EL (cell line): ENCODE measurements around the gene C9orf78.

Experiments
- DNase-seq: peaks from one replicate; pipeline ENCODE4 v3.0.0-alpha.2; 2016

Gene C9orf78

DNA sequence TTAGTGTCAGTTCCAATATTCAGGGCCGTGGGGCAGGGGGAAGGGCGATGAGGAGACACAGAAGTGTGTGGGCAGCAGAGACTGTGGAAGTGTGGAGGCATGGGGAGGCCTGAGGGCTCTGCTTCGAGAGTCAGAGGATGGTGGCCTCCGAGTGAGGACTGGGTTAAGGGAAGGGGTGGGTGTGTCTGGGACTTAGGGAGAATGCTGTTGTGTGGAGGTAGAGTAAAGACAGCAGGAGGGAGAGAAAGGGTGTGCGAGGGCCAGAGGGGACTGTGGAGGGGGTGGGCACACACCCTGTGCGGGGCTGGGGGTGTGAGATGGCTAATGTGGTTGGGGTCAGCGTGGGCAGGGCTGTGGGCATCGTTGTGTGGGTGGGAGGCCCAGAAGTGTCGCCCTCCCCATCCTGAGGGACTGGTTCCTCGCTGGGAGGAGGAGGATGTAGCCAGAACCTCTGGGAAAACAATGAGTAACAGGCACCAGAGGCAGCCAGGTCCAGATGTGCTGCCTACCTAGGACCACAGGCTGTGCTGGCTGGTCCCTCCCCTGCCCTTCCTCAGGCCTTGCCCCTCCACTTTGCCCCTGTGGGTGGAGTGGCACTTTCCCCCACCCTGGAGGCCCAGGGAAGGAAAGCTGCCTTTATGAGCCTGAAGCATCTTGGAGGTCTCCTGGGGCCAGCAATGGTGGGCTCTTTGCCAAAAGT lies 4.4 kb upstream of the C9orf78 start:
- DNase-seq = no peak

DNA sequence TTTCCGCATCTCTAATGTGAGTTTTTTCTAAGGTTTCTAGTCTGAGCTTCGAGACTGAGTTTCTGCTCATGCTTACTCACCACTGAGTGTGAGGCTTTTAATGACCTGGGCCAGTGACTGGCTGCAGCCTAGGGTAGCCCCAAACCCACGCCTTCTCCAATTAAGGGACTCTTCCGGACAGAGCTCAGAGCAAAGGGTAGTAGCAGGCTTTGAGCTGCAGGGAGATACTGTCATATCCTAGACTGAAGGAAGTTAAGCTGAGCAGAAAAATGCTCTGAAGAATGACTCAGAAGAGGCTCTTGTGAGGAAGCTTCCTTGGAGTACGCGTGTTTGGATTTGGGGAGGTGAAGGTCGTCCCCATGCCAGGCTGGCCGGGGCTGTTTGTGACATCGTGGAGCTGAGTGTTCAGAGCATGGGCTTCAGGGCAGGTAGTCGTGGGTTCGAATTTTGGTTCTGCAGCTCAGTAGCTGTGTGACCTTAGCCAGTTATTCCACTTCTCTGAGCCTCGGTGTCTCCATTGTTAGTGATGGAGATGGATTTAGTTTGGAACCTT lies 3.7 kb upstream of the C9orf78 start:
- DNase-seq = peak; percentile 96

DNA sequence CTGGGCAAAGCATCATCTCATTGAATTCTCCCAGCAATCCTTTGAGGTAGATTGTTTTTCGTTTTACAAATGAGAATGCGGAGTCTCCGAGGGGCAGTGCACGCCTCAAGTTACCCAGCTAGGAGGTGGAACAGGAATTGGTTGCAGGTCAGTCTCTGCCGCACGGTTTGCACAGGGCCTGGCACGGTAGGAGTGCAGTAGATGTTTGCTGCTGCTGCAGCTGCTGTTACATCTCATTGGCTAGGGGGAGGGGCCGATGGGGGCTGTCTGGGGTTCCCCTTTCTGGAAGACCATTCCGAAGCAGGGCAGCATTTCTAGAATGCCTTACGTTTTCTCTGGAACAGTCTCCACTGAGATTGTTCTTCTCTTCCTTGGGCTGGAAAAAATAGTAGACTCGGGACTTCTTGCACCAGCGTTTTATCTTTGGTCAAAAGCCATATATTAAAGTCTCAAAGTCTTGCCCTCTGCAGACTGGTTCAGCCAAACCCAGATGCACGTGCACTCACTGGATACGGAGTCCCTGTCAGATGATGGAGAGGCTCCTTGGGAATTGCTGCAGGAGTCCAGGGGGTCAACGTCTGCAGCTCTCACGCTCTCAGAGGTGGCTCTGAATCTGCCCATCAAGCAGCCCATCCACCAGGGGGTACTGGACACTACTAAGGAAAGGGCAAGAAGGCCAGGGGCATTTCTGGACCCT lies 1.4 kb upstream of the C9orf78 start:
- no peak for DNase-seq

- DNase-seq = no peak
These were observed 767 bp upstream of the C9orf78 start for GRCh38 chr9:129835860-129836223.

DNA sequence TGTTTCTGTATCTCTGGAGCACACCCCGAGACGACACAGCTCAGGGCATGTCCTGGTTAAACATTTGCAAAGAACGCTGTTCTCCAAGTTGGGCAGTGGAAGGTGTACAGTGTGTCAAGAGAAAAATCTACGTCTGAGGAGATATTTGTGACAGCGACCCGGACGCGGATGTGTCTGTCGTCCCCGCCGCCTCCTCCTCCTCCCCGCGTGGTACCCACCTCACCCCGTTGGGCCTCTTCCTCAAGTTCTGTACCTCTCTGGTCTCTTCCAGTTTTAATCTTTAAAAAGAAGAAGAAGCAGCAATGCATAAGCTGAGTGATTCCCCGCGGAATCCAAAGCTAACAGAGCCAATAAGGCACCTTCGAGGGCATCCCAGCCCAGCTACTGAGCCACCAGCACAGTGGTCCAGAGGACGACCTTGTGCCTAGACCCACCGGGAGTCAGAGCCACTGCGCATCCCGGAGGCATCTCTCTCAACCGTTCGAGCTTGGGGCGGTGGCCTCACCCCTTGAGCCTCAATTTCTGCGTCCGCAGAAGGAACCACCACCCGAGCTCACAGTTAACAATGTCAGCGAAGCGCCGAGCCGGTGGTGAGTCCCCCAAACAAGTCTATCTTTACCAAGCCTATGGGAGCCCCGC lies 467 bp downstream of the C9orf78 start:
- no peak for DNase-seq

DNA sequence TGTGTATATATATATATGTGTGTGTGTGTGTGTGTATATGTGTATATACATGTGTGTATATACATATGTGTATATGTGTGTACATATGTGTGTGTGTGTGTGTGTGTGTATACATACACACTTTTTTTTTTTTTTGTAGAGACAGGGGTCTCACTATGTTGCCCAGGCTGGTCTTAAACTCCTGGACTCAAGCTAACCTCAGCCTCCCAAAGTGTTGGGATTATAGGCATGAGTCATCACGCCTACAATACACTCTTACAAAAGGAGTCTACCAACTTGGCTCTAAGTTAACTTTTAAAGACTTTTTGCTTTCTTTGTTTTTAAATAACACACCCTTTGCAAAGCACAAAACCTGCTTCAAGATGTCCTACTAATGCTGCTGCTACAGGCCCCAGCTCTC lies 2.1 kb downstream of the C9orf78 start:
- DNase-seq = peak; percentile 13

DNA sequence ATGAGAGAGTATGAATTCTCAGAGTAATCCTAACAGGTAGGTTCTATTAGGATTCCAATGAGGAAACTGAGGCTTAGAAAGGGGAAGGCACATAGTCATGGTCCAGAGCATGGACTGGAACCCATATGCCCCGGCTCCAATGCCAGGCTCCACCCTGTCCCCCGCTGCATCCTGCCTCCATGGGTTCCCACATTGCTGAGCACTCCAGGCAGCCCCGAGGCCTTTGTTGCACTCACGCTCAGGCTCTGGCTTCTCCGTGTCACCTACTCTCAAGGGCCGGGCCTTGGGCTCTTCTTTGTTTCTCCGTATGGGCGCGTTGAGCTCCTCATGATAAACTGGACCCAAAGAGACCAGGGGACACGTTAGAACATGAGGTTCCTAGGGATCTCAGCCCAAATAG lies 6.1 kb downstream of the C9orf78 start:
- no peak for DNase-seq

GRCh38 chr9:129828051-129828450 lies 7.0 kb downstream of the C9orf78 start:
- no peak for DNase-seq

- DNase-seq = no peak
These were observed 8.3 kb downstream of the C9orf78 start for GRCh38 chr9:129826759-129827158.

- DNase-seq = no peak
These were observed 8.7 kb downstream of the C9orf78 start for GRCh38 chr9:129826344-129826743.

DNA sequence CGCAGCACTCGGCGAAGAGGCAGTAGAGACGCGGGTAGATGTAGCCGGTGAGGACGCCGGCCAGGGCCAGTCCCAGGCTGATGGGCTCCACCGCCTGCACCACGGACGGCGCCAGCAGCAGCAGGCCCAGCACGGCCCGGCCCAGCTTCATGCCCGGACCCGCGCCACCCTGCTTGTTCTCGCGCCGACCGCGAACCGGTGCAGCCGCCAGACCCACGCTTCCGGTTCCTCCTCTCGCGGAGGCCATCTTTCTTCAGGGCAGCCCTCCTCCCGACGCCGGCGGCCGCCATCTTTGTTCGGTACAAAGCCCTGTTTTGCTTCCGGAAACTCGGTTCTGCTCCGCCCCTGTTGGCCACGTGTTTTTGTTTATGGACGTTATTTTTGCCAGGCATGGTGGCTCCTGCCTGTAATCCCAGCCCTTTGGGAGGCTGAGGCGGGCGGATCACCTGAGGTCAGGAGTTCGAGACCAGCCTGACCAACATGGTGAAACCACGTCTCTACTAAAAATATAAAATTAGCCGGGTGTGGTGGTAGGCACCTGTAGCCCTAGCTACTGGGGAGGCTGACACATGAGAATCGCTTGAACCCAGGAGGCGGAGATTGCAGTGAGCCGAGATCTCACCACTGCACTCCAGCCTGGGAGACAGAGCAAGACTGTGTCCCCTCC lies 11.0 kb downstream of the C9orf78 start, which contains the start of gene TOR1A:
TSS of gene TOR1A (minus strand) at position 202 of the 667 bp plus-strand sequence. CDS start at position 151, 51 bp downstream.
- peak; percentile 94 for DNase-seq

DNA sequence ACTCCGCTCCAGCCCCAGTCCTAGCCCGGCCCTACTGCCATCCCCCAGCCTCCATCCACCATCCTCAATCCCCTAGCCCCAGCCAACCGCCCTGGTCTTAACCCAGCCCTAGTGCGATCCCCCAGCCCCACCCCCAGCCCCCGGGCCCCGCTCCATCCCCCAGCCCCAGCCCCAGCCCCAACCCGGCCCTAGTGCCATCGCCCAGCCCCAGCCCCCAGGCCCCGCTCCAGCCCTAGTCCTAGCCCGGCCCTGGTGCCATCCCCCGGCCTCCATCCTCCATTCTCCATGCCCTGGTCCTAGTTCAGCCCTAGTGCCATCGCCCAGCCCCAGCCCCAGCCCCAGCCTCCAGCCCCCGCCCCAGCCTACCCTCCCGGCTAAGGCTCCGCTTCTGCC lies 11.5 kb downstream of the C9orf78 start:
- no peak for DNase-seq

- DNase-seq = peak; percentile 49
These were observed 12.1 kb downstream of the C9orf78 start for GRCh38 chr9:129822898-129823541.

DNA sequence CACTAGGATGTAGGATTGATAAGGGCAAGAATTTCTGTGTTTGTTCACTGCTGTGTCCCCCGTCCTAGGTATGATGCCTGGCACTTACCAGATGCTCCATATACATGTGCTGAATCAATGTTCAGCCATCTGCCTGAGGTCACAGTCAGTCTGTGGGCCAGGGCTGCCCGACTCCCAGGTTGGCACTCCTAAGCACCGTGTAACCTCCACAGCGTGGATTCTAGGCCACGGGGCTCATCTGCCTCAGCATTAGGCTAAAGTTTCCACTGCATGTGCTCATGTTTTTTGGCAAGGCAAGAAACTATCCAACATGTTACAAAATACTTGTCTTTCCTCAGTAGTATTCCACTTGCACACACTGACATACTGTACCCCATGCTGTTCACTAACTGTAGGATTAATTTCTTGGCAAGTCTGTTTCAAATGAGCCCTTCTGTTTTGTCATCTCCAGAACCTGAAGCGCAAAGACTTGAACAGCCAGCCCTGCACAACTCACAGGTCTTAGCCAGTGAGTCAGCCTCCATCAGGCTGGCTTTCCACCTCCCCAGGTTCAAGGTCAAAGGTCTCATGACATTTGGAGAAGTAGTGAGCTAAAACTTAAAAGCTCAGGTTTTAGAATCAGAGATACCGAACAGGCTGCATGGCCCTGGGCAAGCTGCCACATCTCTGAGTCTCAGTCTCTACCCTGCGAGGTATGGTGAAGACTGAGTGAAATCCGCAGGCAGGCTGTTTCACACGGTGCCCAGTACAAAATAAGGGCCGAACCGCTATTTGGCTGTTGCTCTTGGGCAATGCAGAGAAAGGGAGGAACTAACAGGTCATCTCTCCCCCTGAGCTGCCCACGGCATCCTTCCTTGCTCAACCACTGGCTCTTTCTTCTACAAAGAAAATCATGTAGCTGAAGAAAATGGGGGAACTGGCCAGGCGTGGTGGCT lies 18.3 kb downstream of the C9orf78 start:
- no peak for DNase-seq

DNA sequence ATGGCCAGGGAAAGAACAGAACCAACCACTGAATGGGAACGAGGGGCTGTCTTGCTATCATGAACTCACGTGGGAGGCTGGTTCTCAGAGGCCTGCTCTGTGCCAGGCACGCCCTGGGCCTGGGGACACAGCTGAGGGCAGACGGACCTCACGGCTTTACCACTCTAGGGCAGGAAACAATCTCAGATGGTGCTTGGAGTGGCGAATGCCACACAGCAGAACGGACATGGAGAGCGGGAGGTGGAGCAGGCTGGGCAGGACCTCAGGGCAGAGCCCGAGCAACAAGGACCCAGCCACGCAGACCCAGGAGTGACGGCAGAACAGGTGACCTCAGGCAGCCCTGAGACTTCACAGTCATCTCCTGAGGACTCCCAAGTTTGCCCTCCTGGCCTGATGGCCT lies 19.8 kb downstream of the C9orf78 start:
- no peak for DNase-seq

- DNase-seq = no peak
These were observed 20.4 kb downstream of the C9orf78 start for GRCh38 chr9:129814432-129815223.

DNA sequence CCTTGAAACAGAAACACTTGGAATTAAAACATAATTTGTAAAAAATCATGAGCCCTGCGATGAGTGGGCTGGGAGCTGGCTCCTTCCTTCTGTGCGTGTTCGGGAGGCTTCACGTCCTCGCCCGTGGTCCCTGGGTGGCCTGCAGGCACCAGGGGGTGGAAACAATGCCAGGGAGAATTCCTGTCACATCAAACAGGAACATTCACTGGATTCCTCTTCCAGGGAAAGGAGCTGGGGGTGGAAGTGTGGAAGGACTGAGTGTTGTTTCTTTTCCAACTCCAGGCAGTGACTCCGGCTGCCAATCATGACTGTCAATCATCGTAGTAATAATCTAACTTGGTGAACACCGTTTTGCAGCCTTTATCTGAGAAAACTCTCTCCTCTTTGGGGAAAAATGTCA lies 21.4 kb downstream of the C9orf78 start:
- no peak for DNase-seq

GRCh38 chr9:129812385-129812784 lies 22.7 kb downstream of the C9orf78 start:
- DNase-seq = no peak

GRCh38 chr9:129811967-129812363 lies 23.1 kb downstream of the C9orf78 start:
- DNase-seq = no peak

GRCh38 chr9:129810788-129811187 lies 24.3 kb downstream of the C9orf78 start:
- no peak for DNase-seq

- DNase-seq = no peak
These were observed 25.0 kb downstream of the C9orf78 start for GRCh38 chr9:129810116-129810515.
